GM18867 (cell line): ENCODE data around the gene FOXO6.

Source experiments
- ATAC-seq: cut with Tn5 transposase; IDR thresholded peaks from one replicate; pipeline ENCODE4 v1.9.1; 2021; ENCODE audit warnings: mild to moderate bottlenecking, moderate library complexity; ENCODE audit not compliant: unreplicated experiment

FOXO6 gene

GRCh38 chr1:41360786-41361494, at the start of gene FOXO6:
Gene FOXO6, plus strand, starts transcription at chr1:41361434.
- peak; percentile 93 for ATAC-seq

GRCh38 chr1:41312991-41313645, 48.1 kb upstream of the FOXO6 start:
- ATAC-seq: no peak

GRCh38 chr1:41313661-41314131, 47.5 kb upstream of the FOXO6 start:
- ATAC-seq: no peak

- no peak for ATAC-seq
These were observed 46.7 kb upstream of the FOXO6 start for GRCh38 chr1:41314376-41315145.

- no peak for ATAC-seq
These were observed 46.0 kb upstream of the FOXO6 start for GRCh38 chr1:41315146-41315822.

- no peak for ATAC-seq
These were observed 45.4 kb upstream of the FOXO6 start for GRCh38 chr1:41315871-41316270.

GRCh38 chr1:41317361-41317760, 43.9 kb upstream of the FOXO6 start:
- no peak for ATAC-seq

GRCh38 chr1:41318135-41318534, 43.1 kb upstream of the FOXO6 start:
- no peak for ATAC-seq

GRCh38 chr1:41319106-41319755, 42.0 kb upstream of the FOXO6 start:
- ATAC-seq: no peak

- no peak for ATAC-seq
These were observed 41.2 kb upstream of the FOXO6 start for GRCh38 chr1:41319807-41320711.

GRCh38 chr1:41320895-41321676, 40.1 kb upstream of the FOXO6 start:
- ATAC-seq: no peak

GRCh38 chr1:41322101-41322661, 39.1 kb upstream of the FOXO6 start:
- no peak for ATAC-seq

- no peak for ATAC-seq
These were observed 38.4 kb upstream of the FOXO6 start for GRCh38 chr1:41322835-41323234.

- no peak for ATAC-seq
These were observed 38.0 kb upstream of the FOXO6 start for GRCh38 chr1:41323243-41323642.

GRCh38 chr1:41325801-41326200, 35.4 kb upstream of the FOXO6 start:
- no peak for ATAC-seq

- no peak for ATAC-seq
These were observed 33.7 kb upstream of the FOXO6 start for GRCh38 chr1:41327383-41327999.

GRCh38 chr1:41328001-41328615, 33.1 kb upstream of the FOXO6 start:
- no peak for ATAC-seq
